ENCODE data around the gene DMAC2. TPM values are rescaled to one million over a fixed set of nuclear protein-coding genes. Genes with fewer than 3 reads are reported as not detected.

DMAC2 gene
- total and polyA plus RNA-seq, 2 of the 13 experiments (the other 11 are each of a cell fraction or from before 2014, with no cell fraction given) = 39.0 to 66.0 TPM

DNA sequence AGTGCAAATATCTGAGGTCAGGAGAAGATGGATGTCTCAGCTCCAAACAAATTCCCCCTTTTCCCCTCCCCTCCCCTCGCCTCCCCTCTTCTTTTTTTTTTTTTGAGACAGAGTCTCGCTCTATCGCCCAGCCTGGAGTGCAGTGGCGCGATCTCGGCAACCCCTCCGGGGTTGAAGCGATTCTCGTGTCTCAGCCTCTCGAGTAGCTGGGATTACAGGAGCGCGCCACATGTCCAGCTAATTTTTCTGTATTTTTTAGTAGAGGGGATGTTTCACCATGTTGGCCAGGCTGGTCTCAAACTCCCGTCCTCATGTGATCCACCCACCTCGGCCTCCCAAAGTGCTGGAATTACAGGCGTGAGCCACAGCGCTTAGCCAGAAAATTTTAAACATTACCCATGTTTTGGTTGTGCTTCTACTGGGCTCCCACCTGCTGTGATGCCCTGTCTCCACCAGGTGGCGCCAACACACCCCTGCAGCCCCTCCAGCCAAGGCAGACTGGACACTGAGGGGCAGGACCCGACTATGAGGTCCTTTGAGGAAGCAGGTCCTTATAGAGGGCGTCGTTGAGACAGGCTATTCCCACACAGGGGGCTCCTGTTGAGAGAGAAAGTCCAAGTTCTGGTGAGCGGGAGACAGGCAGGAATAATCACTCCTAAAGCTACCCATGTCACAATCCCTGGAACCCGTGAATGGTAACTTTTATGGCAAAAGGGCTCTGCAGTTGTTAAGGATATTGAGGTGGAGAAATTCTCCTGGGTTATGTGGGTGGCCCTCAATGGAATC is 9.6 kb upstream of the DMAC2 start (continued):
- TF ChIP-seq ZBTB26 (CRISPR knock-in tag; IDR thresholded peaks at IDR 0.05; ENCODE audit: borderline replicate concordance) (no peak), GATAD1 (CRISPR knock-in tag; IDR thresholded peaks at IDR 0.05) (0 out of 2 replicates have a peak, but pooled peaks have one; percentile 25), ZNF788 (CRISPR knock-in tag; IDR thresholded peaks at IDR 0.05; ENCODE audit: borderline replicate concordance) (peak; percentile 33; the same call in 1 of the 2 replicates), THAP11 (CRISPR knock-in tag; IDR thresholded peaks at IDR 0.05) (0 out of 2 replicates have a peak, but pooled peaks have one; percentile 15), MIXL1 (CRISPR knock-in tag; IDR thresholded peaks at IDR 0.05) (peak; percentile 46; the same call in 1 of the 2 replicates), IRF2 (CRISPR knock-in tag; IDR thresholded peaks at IDR 0.05) (0 out of 2 replicates have a peak, but pooled peaks have one; percentile 47), ELF3 (CRISPR knock-in tag; IDR thresholded peaks at IDR 0.05) (0 out of 2 replicates have a peak, but pooled peaks have one; percentile 30), HOXA5 (CRISPR knock-in tag; IDR thresholded peaks at IDR 0.05) (0 out of 2 replicates have a peak, but pooled peaks have one; percentile 28), TFDP2 (CRISPR knock-in tag; IDR thresholded peaks at IDR 0.05) (0 out of 2 replicates have a peak, but pooled peaks have one; percentile 20), YY1 (IDR thresholded peaks at IDR 0.05; ENCODE audit: insufficient read depth, insufficient replicate concordance, low read depth, low read length) (peak; percentile 29), ZNF792 (CRISPR knock-in tag; IDR thresholded peaks at IDR 0.05) (0 out of 2 replicates have a peak, but pooled peaks have one; percentile 35), ZNF775 (CRISPR knock-in tag; IDR thresholded peaks at IDR 0.05; ENCODE audit: borderline replicate concordance) (no peak), RXRB (CRISPR knock-in tag; IDR thresholded peaks at IDR 0.05; ENCODE audit: borderline replicate concordance) (0 out of 2 replicates have a peak, but pooled peaks have one; percentile 23), FOXC1 (CRISPR knock-in tag; IDR thresholded peaks at IDR 0.05; ENCODE audit: borderline replicate concordance) (peak; percentile 58; the same call in 1 of the 2 replicates), TBX2 (CRISPR knock-in tag; IDR thresholded peaks at IDR 0.05; ENCODE audit: borderline replicate concordance) (0 out of 2 replicates have a peak, but pooled peaks have one; percentile 32), ELF1 (CRISPR knock-in tag; IDR thresholded peaks at IDR 0.05) (0 out of 2 replicates have a peak, but pooled peaks have one; percentile 20), STAT6 (CRISPR knock-in tag; IDR thresholded peaks at IDR 0.05; ENCODE audit: borderline replicate concordance) (no peak)
- TF ChIP-seq, protein P1, sequence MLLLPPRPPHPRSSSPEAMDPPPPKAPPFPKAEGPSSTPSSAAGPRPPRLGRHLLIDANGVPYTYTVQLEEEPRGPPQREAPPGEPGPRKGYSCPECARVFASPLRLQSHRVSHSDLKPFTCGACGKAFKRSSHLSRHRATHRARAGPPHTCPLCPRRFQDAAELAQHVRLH (CRISPR knock-in tag; IDR thresholded peaks at IDR 0.05; ENCODE audit: borderline replicate concordance, low read depth) = 0 out of 2 replicates have a peak, but pooled peaks have one; percentile 23
- TF ChIP-seq, protein P2, sequence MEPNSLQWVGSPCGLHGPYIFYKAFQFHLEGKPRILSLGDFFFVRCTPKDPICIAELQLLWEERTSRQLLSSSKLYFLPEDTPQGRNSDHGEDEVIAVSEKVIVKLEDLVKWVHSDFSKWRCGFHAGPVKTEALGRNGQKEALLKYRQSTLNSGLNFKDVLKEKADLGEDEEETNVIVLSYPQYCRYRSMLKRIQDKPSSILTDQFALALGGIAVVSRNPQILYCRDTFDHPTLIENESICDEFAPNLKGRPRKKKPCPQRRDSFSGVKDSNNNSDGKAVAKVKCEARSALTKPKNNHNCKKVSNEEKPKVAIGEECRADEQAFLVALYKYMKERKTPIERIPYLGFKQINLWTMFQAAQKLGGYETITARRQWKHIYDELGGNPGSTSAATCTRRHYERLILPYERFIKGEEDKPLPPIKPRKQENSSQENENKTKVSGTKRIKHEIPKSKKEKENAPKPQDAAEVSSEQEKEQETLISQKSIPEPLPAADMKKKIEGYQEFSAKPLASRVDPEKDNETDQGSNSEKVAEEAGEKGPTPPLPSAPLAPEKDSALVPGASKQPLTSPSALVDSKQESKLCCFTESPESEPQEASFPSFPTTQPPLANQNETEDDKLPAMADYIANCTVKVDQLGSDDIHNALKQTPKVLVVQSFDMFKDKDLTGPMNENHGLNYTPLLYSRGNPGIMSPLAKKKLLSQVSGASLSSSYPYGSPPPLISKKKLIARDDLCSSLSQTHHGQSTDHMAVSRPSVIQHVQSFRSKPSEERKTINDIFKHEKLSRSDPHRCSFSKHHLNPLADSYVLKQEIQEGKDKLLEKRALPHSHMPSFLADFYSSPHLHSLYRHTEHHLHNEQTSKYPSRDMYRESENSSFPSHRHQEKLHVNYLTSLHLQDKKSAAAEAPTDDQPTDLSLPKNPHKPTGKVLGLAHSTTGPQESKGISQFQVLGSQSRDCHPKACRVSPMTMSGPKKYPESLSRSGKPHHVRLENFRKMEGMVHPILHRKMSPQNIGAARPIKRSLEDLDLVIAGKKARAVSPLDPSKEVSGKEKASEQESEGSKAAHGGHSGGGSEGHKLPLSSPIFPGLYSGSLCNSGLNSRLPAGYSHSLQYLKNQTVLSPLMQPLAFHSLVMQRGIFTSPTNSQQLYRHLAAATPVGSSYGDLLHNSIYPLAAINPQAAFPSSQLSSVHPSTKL (CRISPR knock-in tag; IDR thresholded peaks at IDR 0.05) = peak; percentile 32; the same call in 1 of the 2 replicates

Measured in HepG2 (cell line).